Karpas-422 (cell line): ENCODE measurements around the gene BCO2. TPM values are rescaled to one million over a fixed set of nuclear protein-coding genes. Genes with fewer than 3 reads are reported as not detected.
A peak's percentile ranks its signal among the peaks of the same experiment; 100 is the strongest.
"Not testable (repeated sequence)": the region's sequence is repeated elsewhere in the genome, so short reads cannot be mapped to it uniquely, and the experiment has no call there.

Experiments used
- DNase-seq: peaks from one replicate; pipeline ENCODE4 v3.0.0-alpha.2; 2015
- H2AFZ ChIP-seq: fragments of 200-600 bp; sonication (generic); 2 replicates; pipeline ENCODE4 v1.6.1; 2014; ENCODE audit warnings: antibody characterized with exemption, low read length, mixed read lengths
- H3K27ac ChIP-seq: fragments of 200-600 bp; sonication (generic); 2 replicates; pipeline ENCODE4 v1.5.1; 2014; ENCODE audit warnings: mild to moderate bottlenecking, low read length, moderate library complexity
- H3K27me3 ChIP-seq: fragments of 200-600 bp; sonication (generic); 2 replicates; pipeline ENCODE4 v1.6.1; 2014; ENCODE audit warnings: low read length, mixed read lengths
- H3K36me3 ChIP-seq: fragments of 200-600 bp; sonication (generic); 2 replicates; pipeline ENCODE4 v1.6.1; 2014; ENCODE audit warnings: low read length, mixed read lengths; ENCODE audit not compliant: insufficient read depth
- H3K4me1 ChIP-seq: fragments of 200-600 bp; sonication (generic); 2 replicates; pipeline ENCODE4 v1.6.1; 2014; ENCODE audit warnings: mild to moderate bottlenecking, low read length, mixed read lengths
- H3K4me2 ChIP-seq: fragments of 200-600 bp; sonication (generic); 2 replicates; pipeline ENCODE4 v1.6.1; 2014; ENCODE audit warnings: low read length, low read depth, mild to moderate bottlenecking; ENCODE audit not compliant: poor library complexity, severe bottlenecking
- H3K4me3 ChIP-seq: fragments of 200-600 bp; sonication (generic); 2 replicates; pipeline ENCODE4 v1.5.1; 2014; ENCODE audit warnings: mild to moderate bottlenecking, antibody characterized with exemption, low read length, mixed read lengths
- H3K79me2 ChIP-seq: fragments of 200-600 bp; sonication (generic); 2 replicates; pipeline ENCODE4 v1.6.1; 2014; ENCODE audit warnings: mild to moderate bottlenecking, low read length, mixed read lengths
- H3K9ac ChIP-seq: fragments of 200-600 bp; sonication (generic); 2 replicates; pipeline ENCODE4 v1.6.0; 2014; ENCODE audit warnings: low read length
- H3K9me2 ChIP-seq: fragments of 200-600 bp; sonication (generic), shearing (Covaris generic); replicated peaks from 2 replicates; pipeline ENCODE4 v1.6.0; 2014; ENCODE audit warnings: mild to moderate bottlenecking, low read length, moderate library complexity; ENCODE audit not compliant: insufficient read depth
- H3K9me3 ChIP-seq: fragments of 300-700, 200-600 bp; sonication (generic); 2 replicates; pipeline ENCODE4 v1.6.1; 2014; ENCODE audit warnings: low read length, mixed read lengths
- H4K20me1 ChIP-seq: fragments of 200-600 bp; sonication (generic); 2 replicates; pipeline ENCODE4 v1.6.1; 2014; ENCODE audit warnings: mild to moderate bottlenecking, antibody characterized with exemption, low read length, low read depth; ENCODE audit not compliant: insufficient read depth
- total RNA-seq: library from RNA; depleted of rRNA; stranded (reverse); fragments of >200 nt; shearing (Covaris generic); gene quantifications from 2 replicates; pipeline ENCODE4 v1.2.3, GENCODE V29; 2014; ENCODE audit warnings: low replicate concordance

The BCO2 gene
- total RNA-seq, 1 experiment from 2014 or later, result 1.1 TPM

- Histone ChIP-seq H3K4me1 (0 out of 2 replicates have a peak, but pooled peaks cover 5% of the 10 kb centered on the region), H3K9me3 (no peaks in the 10 kb centered on the region), H3K36me3 (no peaks in the 10 kb centered on the region), H3K9ac (no peak overlapping the region), H3K27me3 (no peaks in the 10 kb centered on the region), H3K79me2 (no peaks in the 10 kb centered on the region), H4K20me1 (no peaks in the 10 kb centered on the region), H3K9me2 (no peaks in the 10 kb centered on the region), H3K4me2 (no peak overlapping the region), H3K4me3 (no peak overlapping the region), H3K27ac (no peak overlapping the region), H2AFZ (no peak overlapping the region)
- no peak for DNase-seq
These were observed 19.0 kb upstream of the BCO2 start for GRCh38 chr11:112156153-112156955.

- Histone ChIP-seq H4K20me1 (no peaks in the 10 kb centered on the region), H3K4me2 (no peak overlapping the region), H3K79me2 (no peaks in the 10 kb centered on the region), H3K27ac (no peak overlapping the region), H2AFZ (no peak overlapping the region), H3K27me3 (no peaks in the 10 kb centered on the region), H3K9me2 (no peaks in the 10 kb centered on the region), H3K4me3 (no peak overlapping the region), H3K9ac (no peak overlapping the region), H3K36me3 (no peaks in the 10 kb centered on the region), H3K4me1 (0 out of 2 replicates have a peak, but pooled peaks cover 5% of the 10 kb centered on the region), H3K9me3 (no peaks in the 10 kb centered on the region)
- DNase-seq, result no peak
These were observed 18.2 kb upstream of the BCO2 start for GRCh38 chr11:112156956-112157766.

- Histone ChIP-seq H3K79me2 (no peaks in the 10 kb centered on the region), H3K36me3 (no peaks in the 10 kb centered on the region), H3K4me2 (no peak overlapping the region), H4K20me1 (no peaks in the 10 kb centered on the region), H3K9me2 (no peaks in the 10 kb centered on the region), H3K4me3 (no peak overlapping the region), H3K9ac (no peak overlapping the region), H3K27me3 (no peaks in the 10 kb centered on the region), H2AFZ (no peak overlapping the region), H3K27ac (no peak overlapping the region), H3K4me1 (0 out of 2 replicates have a peak, but pooled peaks cover 5% of the 10 kb centered on the region), H3K9me3 (no peaks in the 10 kb centered on the region)
- DNase-seq, result peak; percentile 42
These were observed 15.9 kb upstream of the BCO2 start for GRCh38 chr11:112159098-112160065.

- Histone ChIP-seq H3K9ac (no peak overlapping the region), H3K27me3 (no peaks in the 10 kb centered on the region), H4K20me1 (no peaks in the 10 kb centered on the region), H2AFZ (no peak overlapping the region), H3K79me2 (no peaks in the 10 kb centered on the region), H3K4me2 (no peak overlapping the region), H3K4me1 (0 out of 2 replicates have a peak, but pooled peaks cover 5% of the 10 kb centered on the region), H3K9me2 (no peaks in the 10 kb centered on the region), H3K4me3 (no peak overlapping the region), H3K27ac (no peak overlapping the region), H3K9me3 (no peaks in the 10 kb centered on the region), H3K36me3 (no peaks in the 10 kb centered on the region)
- DNase-seq, result no peak
These were observed 15.0 kb upstream of the BCO2 start for GRCh38 chr11:112160091-112160848.

GRCh38 chr11:112161012-112161411 lies 14.3 kb upstream of the BCO2 start:
- H3K27me3 ChIP-seq, result no peaks in the 10 kb centered on the region
- no peaks in the 10 kb centered on the region for H3K9me2 ChIP-seq
- no peak overlapping the region for H3K4me3 ChIP-seq
- no peaks in the 10 kb centered on the region for H3K36me3 ChIP-seq
- DNase-seq, result no peak
- no peak overlapping the region for H3K9ac ChIP-seq
- H3K4me1 ChIP-seq, result 0 out of 2 replicates have a peak, but pooled peaks cover 5% of the 10 kb centered on the region
- no peaks in the 10 kb centered on the region for H4K20me1 ChIP-seq
- H3K9me3 ChIP-seq, result no peaks in the 10 kb centered on the region
- no peak overlapping the region for H3K4me2 ChIP-seq
- no peak overlapping the region for H2AFZ ChIP-seq
- H3K27ac ChIP-seq, result no peak overlapping the region
- H3K79me2 ChIP-seq, result no peaks in the 10 kb centered on the region

- not testable (repeated sequence) for H3K9ac ChIP-seq, H3K4me3 ChIP-seq, H3K4me1 ChIP-seq, H3K27me3 ChIP-seq, H3K4me2 ChIP-seq, H3K79me2 ChIP-seq, H2AFZ ChIP-seq, H3K9me2 ChIP-seq, H3K9me3 ChIP-seq, H4K20me1 ChIP-seq, H3K36me3 ChIP-seq, DNase-seq, H3K27ac ChIP-seq
These were observed 13.1 kb upstream of the BCO2 start for GRCh38 chr11:112162200-112162599.

GRCh38 chr11:112162761-112163546 lies 12.4 kb upstream of the BCO2 start:
- no peaks in the 10 kb centered on the region for H3K27me3 ChIP-seq
- no peak overlapping the region for H3K4me3 ChIP-seq
- no peak overlapping the region for H3K9ac ChIP-seq
- H4K20me1 ChIP-seq, result no peaks in the 10 kb centered on the region
- no peak for DNase-seq
- no peak overlapping the region for H3K4me2 ChIP-seq
- H3K36me3 ChIP-seq, result no peaks in the 10 kb centered on the region
- H3K4me1 ChIP-seq, result 0 out of 2 replicates have a peak, but pooled peaks cover 5% of the 10 kb centered on the region
- no peaks in the 10 kb centered on the region for H3K79me2 ChIP-seq
- H2AFZ ChIP-seq, result no peak overlapping the region
- H3K27ac ChIP-seq, result no peak overlapping the region
- H3K9me2 ChIP-seq, result no peaks in the 10 kb centered on the region
- H3K9me3 ChIP-seq, result no peaks in the 10 kb centered on the region
